Right lobe of liver (tissue), 6 donors: Measurements from ENCODE around the gene KLHL26. TPM values are rescaled to one million over a fixed set of nuclear protein-coding genes. Genes with fewer than 3 reads are reported as not detected.

Experiments used
- ATAC-seq, 4 donors: fragments of 200-7000 bp; cut with Tn5 transposase; one replicate each; pipeline ENCODE4 v1.9.1; 2020; ENCODE audit warnings: mild to moderate bottlenecking in 4 of 4, moderate library complexity in 4 of 4
- DNase-seq, 3 donors: peaks; one replicate each; pipeline ENCODE4 v3.0.0-alpha.2; 2020
- H3K27ac ChIP-seq, 3 donors: fragments of 200-600 bp; one replicate each; pipeline ENCODE4 v1.8.0; 2022
- H3K27me3 ChIP-seq, 2 donors: fragments of 200-600 bp; one replicate each; pipeline ENCODE4 v1.8.0; 2022
- H3K36me3 ChIP-seq, 4 donors: fragments of 200-600 bp; sonication (generic) in 1 of 4; one replicate each; pipeline versions ENCODE4 v1.5.1 to v1.8.0; 2017 to 2022; ENCODE audit warnings: control low read depth in 1 of 4
- H3K4me1 ChIP-seq, 4 donors: fragments of 200-600 bp; sonication (generic) in 1 of 4; one replicate each; pipeline versions ENCODE4 v1.5.1 to v1.8.0; 2017 to 2022; ENCODE audit warnings: control low read depth in 1 of 4
- H3K4me3 ChIP-seq, 3 donors: fragments of 200-600 bp; one replicate each; pipeline ENCODE4 v1.8.0; 2022
- H3K9me3 ChIP-seq, 4 donors: fragments of 200-600 bp; sonication (generic) in 1 of 4; one replicate each; pipeline versions ENCODE4 v1.5.1 to v1.8.0; 2017 to 2022; ENCODE audit warnings: control low read depth in 1 of 4
- CTCF ChIP-seq, 4 donors: fragments of 200-600 bp in 3 of 4; fragments of 450-650 bp in 1 of 4; IDR thresholded peaks; one replicate each; pipeline versions ENCODE4 v1.5.1 to v1.8.0; 2016 to 2022; ENCODE audit warnings: antibody characterized with exemption in 4 of 4, mild to moderate bottlenecking in 2 of 4
- POLR2A ChIP-seq: fragments of 450-650 bp; IDR thresholded peaks from one replicate; pipeline ENCODE4 v1.6.1; 2017; ENCODE audit warnings: antibody characterized with exemption, mild to moderate bottlenecking
- WGBS: methylation state at CpG from one replicate; pipeline ENCODE4 v1.1.6; 2018; ENCODE audit warnings: low coverage, low lambda C conversion rate; ENCODE audit not compliant: insufficient coverage; ENCODE audit errors: missing lambda C conversion rate; 5-methylcytosine and 5-hydroxymethylcytosine counted together
- intact Hi-C, 2 donors: fragments of 100-400 bp; cut with DNase I; formaldehyde crosslinking; loops; one replicate each; pipeline versions ENCODE4 v1.11.2 to v1.14.1; 2022
- total RNA-seq, 6 experiments: library from RNA; depleted of rRNA in 2 of 6; stranded (reverse); fragments of >200 nt in 2 of 6; fragmentation: NEBNext Ultra II Directional in 3 of 6; extraction: Animal tissue kit (Norgen Biotek cat#: 25700) in 3 of 6; gene quantifications; one replicate each; pipeline versions ENCODE4 v1.1.0 to v1.2.4, GENCODE V29; 2016 to 2023
- donor health status: DM: no; HTN: yes; CAD: no.
- donor health status: DM: no; HTN: no; CAD: no.
- donor health status: DM: no; HTN: no; CAD: no.
- donor health status: DM: no; HTN: yes; CAD: no.
- donor health status: DM: no; HTN: yes; CAD: no.

Gene KLHL26
- total RNA-seq, 6 experiments from 2014 or later, result 3.8 to 5.0 (median 4.7) TPM

- Histone ChIP-seq H3K4me3 (no peak overlapping the region), H3K4me1 (no peaks in the 10 kb centered on the region), H3K9me3 (no peaks in the 10 kb centered on the region), H3K27me3 (no peaks in the 10 kb centered on the region), H3K36me3 (no peaks in the 10 kb centered on the region), H3K27ac (no peak overlapping the region)
- DNase-seq (no peak), ATAC-seq (peak in 2 of 4 donors; percentile 22 to 65)
- intact Hi-C loops, result no loop called here
- WGBS, result 55% methylated on average over 6 of the region's 18 CpGs
- TF ChIP-seq POLR2A, result no peak
- TF ChIP-seq CTCF (IDR thresholded peaks at IDR 0.05), result no peak
Measured at GRCh38 chr19:18713550-18714117, 76.8 kb downstream of the KLHL26 start.

DNA sequence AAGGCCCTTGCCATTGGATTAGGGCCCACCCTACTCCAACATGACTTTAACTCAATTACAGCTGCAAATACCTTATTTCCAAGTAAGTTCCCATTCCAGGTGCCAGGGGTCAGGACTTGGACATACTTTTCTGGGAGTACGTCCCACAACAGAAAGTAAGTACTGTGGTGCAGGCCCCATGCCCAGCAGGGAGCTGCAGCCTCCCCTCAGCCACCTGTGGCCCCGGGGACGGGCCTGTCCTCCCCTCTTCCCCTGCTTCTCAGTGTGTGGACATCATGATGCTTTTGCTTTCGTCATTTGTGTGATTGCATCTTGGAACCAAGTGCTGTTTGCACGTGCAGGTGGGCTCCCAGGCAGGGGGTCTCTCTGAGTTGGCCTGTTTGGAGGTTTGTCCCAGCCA lies 78.6 kb downstream of the KLHL26 start:
- 82% methylated on average over 3 of the region's 5 CpGs for WGBS
- intact Hi-C loops, result no loop called here
- H3K9me3 ChIP-seq, result no peaks in the 10 kb centered on the region

GRCh38 chr19:18716857-18717256 lies 80.0 kb downstream of the KLHL26 start:
- no peak overlapping the region for H3K4me3 ChIP-seq
- H3K27me3 ChIP-seq, result no peaks in the 10 kb centered on the region
- intact Hi-C loops, result no loop called here
- no peaks in the 10 kb centered on the region for H3K36me3 ChIP-seq
- no peak overlapping the region for H3K27ac ChIP-seq
- no peaks in the 10 kb centered on the region for H3K4me1 ChIP-seq
- WGBS, result 81% methylated on average over 2 of the region's 6 CpGs
- TF ChIP-seq CTCF (IDR thresholded peaks at IDR 0.05), result no peak
- TF ChIP-seq POLR2A, result no peak
- no peak for DNase-seq
- ATAC-seq, result no peak
- H3K9me3 ChIP-seq, result no peaks in the 10 kb centered on the region

More for the DNA sequence above, 78.6 kb downstream of the KLHL26 start:
- Histone ChIP-seq H3K4me1 (no peaks in the 10 kb centered on the region), H3K36me3 (no peaks in the 10 kb centered on the region), H3K4me3 (no peak overlapping the region), H3K27ac (no peak overlapping the region), H3K27me3 (no peaks in the 10 kb centered on the region)
- no peak for ATAC-seq
- no peak for DNase-seq
- TF ChIP-seq POLR2A (no peak), CTCF (IDR thresholded peaks at IDR 0.05) (no peak)

DNA sequence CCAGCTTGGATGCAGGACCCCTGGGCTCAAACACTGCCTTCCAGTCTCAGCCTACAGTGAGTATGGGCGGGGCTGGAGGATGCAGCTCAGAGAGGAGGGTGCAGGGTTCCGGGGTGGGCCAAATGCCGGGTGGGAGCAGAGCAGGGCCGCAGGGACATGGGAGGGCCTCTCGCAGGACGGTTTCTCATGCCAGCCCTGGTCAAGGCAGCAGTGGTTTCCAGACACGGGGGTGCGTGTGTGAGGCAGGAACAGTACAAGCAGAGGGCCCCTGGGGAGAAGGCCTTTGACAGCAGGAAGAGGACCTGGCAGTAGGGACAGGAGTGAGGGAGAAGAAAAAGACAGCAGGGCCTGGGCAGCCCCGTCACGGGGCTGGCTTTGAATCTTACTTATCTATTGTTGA lies 80.8 kb downstream of the KLHL26 start:
- no peak for TF ChIP-seq POLR2A
- TF ChIP-seq CTCF (IDR thresholded peaks at IDR 0.05), result no peak
- 80% methylated on average over 4 of the region's 10 CpGs for WGBS
- Histone ChIP-seq H3K27ac (no peak overlapping the region), H3K4me3 (no peak overlapping the region), H3K27me3 (no peaks in the 10 kb centered on the region), H3K4me1 (no peaks in the 10 kb centered on the region), H3K36me3 (no peaks in the 10 kb centered on the region), H3K9me3 (no peaks in the 10 kb centered on the region)
- DNase-seq (no peak), ATAC-seq (no peak)
- intact Hi-C loops, result no loop called here
